Trophoblast cell (in vitro differentiated cells and primary cell): ENCODE data around the gene AUTS2.

Experiments used
- DNase-seq, 2 donors: peaks; one replicate each; pipeline ENCODE4 v3.0.0-alpha.2; 2016
- H2AFZ ChIP-seq: 2 replicates; pipeline ENCODE4 v1.6.1; 2013; ENCODE audit warnings: low read length, moderate library complexity, mild to moderate bottlenecking; ENCODE audit not compliant: insufficient read depth, poor library complexity
- H2AK5ac ChIP-seq: 2 replicates; pipeline ENCODE4 v1.6.1; 2013; ENCODE audit warnings: mild to moderate bottlenecking, low read length
- H2BK120ac ChIP-seq: 2 replicates; pipeline ENCODE4 v1.6.1; 2013; ENCODE audit warnings: low read length, mild to moderate bottlenecking, moderate library complexity; ENCODE audit not compliant: insufficient read depth, poor library complexity
- H2BK12ac ChIP-seq: 2 replicates; pipeline ENCODE4 v1.6.1; 2013; ENCODE audit warnings: mild to moderate bottlenecking, low read length, moderate library complexity
- H2BK5ac ChIP-seq: 2 replicates; pipeline ENCODE4 v1.6.1; 2013; ENCODE audit warnings: low read length, low read depth, moderate library complexity, mild to moderate bottlenecking; ENCODE audit not compliant: poor library complexity
- H3K14ac ChIP-seq: 2 replicates; pipeline ENCODE4 v1.6.1; 2013; ENCODE audit warnings: mild to moderate bottlenecking, low read length
- H3K18ac ChIP-seq: 2 replicates; pipeline ENCODE4 v1.6.1; 2013; ENCODE audit warnings: mild to moderate bottlenecking, low read length
- H3K23ac ChIP-seq: 2 replicates; pipeline ENCODE4 v1.6.1; 2013; ENCODE audit warnings: low read length
- H3K27ac ChIP-seq: 2 replicates; pipeline ENCODE4 v1.5.1; 2013; ENCODE audit warnings: low read depth, mild to moderate bottlenecking, inconsistent platforms, low read length, moderate library complexity
- H3K27me3 ChIP-seq: 2 replicates; pipeline ENCODE4 v1.6.1; 2013; ENCODE audit warnings: inconsistent platforms, mild to moderate bottlenecking, low read length, moderate library complexity; ENCODE audit not compliant: insufficient read depth
- H3K36me3 ChIP-seq, 2 experiments: 1 replicate in 1 of 2; 2 replicates in 1 of 2; pipeline ENCODE4 v1.6.1; 2013; ENCODE audit warnings: low read length in 2 of 2, mild to moderate bottlenecking in 2 of 2, moderate library complexity in 1 of 2; ENCODE audit not compliant: insufficient read depth in 2 of 2, control insufficient read depth in 1 of 2
- H3K4ac ChIP-seq: 2 replicates; pipeline ENCODE4 v1.6.1; 2013; ENCODE audit warnings: low read depth, mild to moderate bottlenecking, low read length, moderate library complexity
- H3K4me1 ChIP-seq, 2 experiments: 1 replicate in 1 of 2; 2 replicates in 1 of 2; pipeline ENCODE4 v1.6.1; 2013; ENCODE audit warnings: low read length in 2 of 2, mild to moderate bottlenecking in 2 of 2, moderate library complexity in 1 of 2; ENCODE audit not compliant: insufficient read depth in 2 of 2, control insufficient read depth in 1 of 2
- H3K4me2 ChIP-seq: 2 replicates; pipeline ENCODE4 v1.6.1; 2013; ENCODE audit warnings: inconsistent platforms, mild to moderate bottlenecking, low read length, moderate library complexity
- H3K4me3 ChIP-seq: 2 replicates; pipeline ENCODE4 v1.5.1; 2013; ENCODE audit warnings: mild to moderate bottlenecking, low read depth, low read length, inconsistent platforms
- H3K79me1 ChIP-seq: one replicate; pipeline ENCODE4 v1.6.1; 2013; ENCODE audit warnings: low read length
- H3K79me2 ChIP-seq: 2 replicates; pipeline ENCODE4 v1.6.1; 2013; ENCODE audit warnings: low read length, mild to moderate bottlenecking; ENCODE audit not compliant: control insufficient read depth, insufficient read depth, poor library complexity
- H3K9ac ChIP-seq: 2 replicates; pipeline ENCODE4 v1.6.1; 2013; ENCODE audit warnings: mild to moderate bottlenecking, low read length
- H3K9me3 ChIP-seq: 2 replicates; pipeline ENCODE4 v1.6.1; 2013; ENCODE audit warnings: low read depth, mild to moderate bottlenecking, control low read depth, inconsistent platforms, low read length; ENCODE audit not compliant: insufficient read depth
- H4K12ac ChIP-seq: 2 replicates; pipeline ENCODE4 v1.6.1; 2013; ENCODE audit warnings: low read depth, mild to moderate bottlenecking, low read length, moderate library complexity
- H4K8ac ChIP-seq: 2 replicates; pipeline ENCODE4 v1.6.1; 2013; ENCODE audit warnings: low read depth, mild to moderate bottlenecking, low read length, moderate library complexity
- H4K91ac ChIP-seq: one replicate; pipeline ENCODE4 v1.6.1; 2013; ENCODE audit warnings: low read depth, mild to moderate bottlenecking, low read length, moderate library complexity
- WGBS: extraction: QIAGEN DNeasy Blood & Tissue Kit; methylation state at CpG from one replicate; pipeline ENCODE4 v1.1.7; 2013; ENCODE audit warnings: missing lambda C conversion rate; ENCODE audit not compliant: insufficient read length, insufficient coverage; ENCODE audit errors: extremely low coverage; 5-methylcytosine and 5-hydroxymethylcytosine counted together

The AUTS2 gene

DNA sequence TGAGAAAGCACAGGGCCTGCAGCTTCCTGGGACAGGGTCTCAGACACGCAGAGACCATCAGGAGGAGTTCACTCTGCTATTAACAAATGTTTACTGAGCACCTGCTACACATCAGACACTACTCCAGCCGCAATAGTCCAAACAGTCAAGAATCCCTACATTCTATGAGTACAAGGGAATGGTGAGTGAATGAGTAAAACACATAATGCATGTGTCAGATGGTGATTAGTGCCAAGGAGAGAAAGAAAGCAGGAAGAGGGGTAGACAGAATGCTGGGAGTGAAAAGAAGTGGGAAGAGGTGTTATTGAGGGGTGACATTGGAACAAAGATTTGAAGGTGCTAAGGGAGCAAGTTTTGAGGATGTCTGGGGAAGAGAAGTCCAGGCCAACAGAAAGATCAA is 899.5 kb downstream of the AUTS2 start:
- no peak for DNase-seq
- Histone ChIP-seq H3K27me3 (no peaks in the 10 kb centered on the region), H3K4me2 (no peak overlapping the region), H3K23ac (no peak overlapping the region), H2AFZ (no peak overlapping the region), H3K79me1 (no peaks in the 10 kb centered on the region), H4K8ac (no peak overlapping the region), H2BK5ac (no peak overlapping the region), H3K4me3 (no peak overlapping the region), H3K9ac (no peak overlapping the region), H3K27ac (no peak overlapping the region), H4K91ac (no peak overlapping the region), H2AK5ac (no peak overlapping the region), H3K4me1 (peaks cover 2 to 3% of the 10 kb centered on the region in 2 experiments), H4K12ac (no peak overlapping the region), H3K9me3 (peaks cover 8% of the 10 kb centered on the region), H2BK12ac (no peak overlapping the region), H3K18ac (no peak overlapping the region), H3K14ac (no peak overlapping the region), H2BK120ac (no peak overlapping the region), H3K36me3 (no peaks in the 10 kb centered on the region), H3K79me2 (no peaks in the 10 kb centered on the region), H3K4ac (no peak overlapping the region)
- WGBS, result no CpG with 5 or more reads among the region's 2 CpGs

DNA sequence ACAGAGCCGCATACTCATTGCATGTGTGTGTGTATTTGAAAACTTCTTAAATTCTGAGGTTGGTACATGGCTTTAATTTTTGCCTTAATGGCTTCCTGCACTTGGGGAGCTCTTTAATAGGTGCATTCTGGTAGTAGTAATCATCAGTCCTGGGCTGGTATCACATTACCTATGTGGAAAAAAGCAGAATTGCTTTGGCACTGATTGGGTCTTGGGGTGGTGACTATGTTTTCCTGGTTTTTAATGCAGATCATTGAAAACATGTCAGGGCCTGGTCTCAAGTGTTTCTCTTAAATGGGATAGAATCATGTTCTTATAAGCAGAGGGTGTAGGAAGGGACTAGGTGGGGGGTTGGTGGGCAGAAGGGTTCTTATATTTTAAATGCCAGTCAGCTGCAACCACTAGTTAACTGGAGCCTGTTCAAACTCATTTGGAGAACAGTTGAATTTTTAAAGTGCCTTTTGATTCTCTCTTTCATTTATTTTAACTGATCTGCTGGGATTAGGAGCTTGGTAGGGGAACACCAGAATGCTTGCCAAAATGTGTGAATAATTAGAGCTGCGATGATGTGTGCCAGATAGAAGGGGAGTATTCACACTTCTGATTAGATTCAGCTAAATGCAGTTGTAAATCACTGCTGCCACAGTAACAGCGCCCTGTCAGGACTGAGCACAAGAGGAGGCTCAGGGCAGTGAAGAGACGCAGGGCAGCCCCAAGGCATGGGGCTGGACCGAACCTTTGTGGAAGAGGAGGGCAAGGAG is 900.1 kb downstream of the AUTS2 start:
- H2BK120ac ChIP-seq, result no peak overlapping the region
- WGBS, result no CpG with 5 or more reads among the region's 5 CpGs
- no peak overlapping the region for H3K14ac ChIP-seq
- H3K23ac ChIP-seq, result no peak overlapping the region
- no peak overlapping the region for H3K27ac ChIP-seq
- H3K4ac ChIP-seq, result no peak overlapping the region
- H3K36me3 ChIP-seq, result no peaks in the 10 kb centered on the region
- H2AFZ ChIP-seq, result no peak overlapping the region
- peaks cover 2 to 3% of the 10 kb centered on the region in 2 experiments for H3K4me1 ChIP-seq
- no peak overlapping the region for H4K91ac ChIP-seq
- H3K79me1 ChIP-seq, result no peaks in the 10 kb centered on the region
- no peak overlapping the region for H3K4me2 ChIP-seq
- no peak for DNase-seq
- H3K27me3 ChIP-seq, result no peaks in the 10 kb centered on the region
- no peak overlapping the region for H3K4me3 ChIP-seq
- H3K18ac ChIP-seq, result no peak overlapping the region
- no peak overlapping the region for H4K12ac ChIP-seq
- H2AK5ac ChIP-seq, result no peak overlapping the region
- peaks cover 8% of the 10 kb centered on the region for H3K9me3 ChIP-seq
- H2BK5ac ChIP-seq, result no peak overlapping the region
- H2BK12ac ChIP-seq, result no peak overlapping the region
- no peak overlapping the region for H4K8ac ChIP-seq
- H3K79me2 ChIP-seq, result no peaks in the 10 kb centered on the region
- H3K9ac ChIP-seq, result no peak overlapping the region

GRCh38 chr7:70500261-70500660 is 902.0 kb downstream of the AUTS2 start:
- Histone ChIP-seq H4K8ac (no peak overlapping the region), H3K23ac (no peak overlapping the region), H2BK12ac (no peak overlapping the region), H3K14ac (no peak overlapping the region), H3K4me3 (no peak overlapping the region), H3K4me2 (no peak overlapping the region), H3K36me3 (no peaks in the 10 kb centered on the region), H3K79me1 (no peaks in the 10 kb centered on the region), H2BK120ac (no peak overlapping the region), H2AK5ac (no peak overlapping the region), H3K4me1 (peaks cover 2 to 3% of the 10 kb centered on the region in 2 experiments), H3K27ac (no peak overlapping the region), H3K18ac (no peak overlapping the region), H4K12ac (no peak overlapping the region), H2AFZ (no peak overlapping the region), H3K27me3 (no peaks in the 10 kb centered on the region), H3K79me2 (no peaks in the 10 kb centered on the region), H3K9me3 (peaks cover 8% of the 10 kb centered on the region), H4K91ac (no peak overlapping the region), H3K4ac (no peak overlapping the region), H2BK5ac (no peak overlapping the region), H3K9ac (no peak overlapping the region)
- WGBS, result no CpG with 5 or more reads among the region's 7 CpGs
- no peak for DNase-seq

GRCh38 chr7:70502117-70502863 is 904.0 kb downstream of the AUTS2 start:
- H2BK5ac ChIP-seq, result no peak overlapping the region
- H3K4me3 ChIP-seq, result no peak overlapping the region
- no peaks in the 10 kb centered on the region for H3K36me3 ChIP-seq
- no peak overlapping the region for H2BK120ac ChIP-seq
- WGBS, result no CpG with 5 or more reads among the region's 8 CpGs
- H3K79me1 ChIP-seq, result no peaks in the 10 kb centered on the region
- H3K18ac ChIP-seq, result no peak overlapping the region
- no peak overlapping the region for H2AFZ ChIP-seq
- no peak overlapping the region for H3K14ac ChIP-seq
- no peak overlapping the region for H3K9ac ChIP-seq
- no peak overlapping the region for H4K91ac ChIP-seq
- no peak for DNase-seq
- no peak overlapping the region for H3K23ac ChIP-seq
- H2BK12ac ChIP-seq, result no peak overlapping the region
- peaks cover 2 to 3% of the 10 kb centered on the region in 2 experiments for H3K4me1 ChIP-seq
- H3K9me3 ChIP-seq, result no peaks in the 10 kb centered on the region
- no peak overlapping the region for H4K8ac ChIP-seq
- no peak overlapping the region for H2AK5ac ChIP-seq
- H3K27ac ChIP-seq, result no peak overlapping the region
- no peak overlapping the region for H3K4ac ChIP-seq
- no peaks in the 10 kb centered on the region for H3K79me2 ChIP-seq
- no peak overlapping the region for H4K12ac ChIP-seq
- H3K27me3 ChIP-seq, result no peaks in the 10 kb centered on the region
- H3K4me2 ChIP-seq, result no peak overlapping the region
